GM06990 (cell line): ENCODE data around the gene CMTM5.

Experiments
- DNase-seq: peaks from one replicate; pipeline ENCODE4 v3.0.0-alpha.2; 2011; ENCODE audit not compliant: insufficient read length; ENCODE audit errors: extremely low read depth
- H3K27me3 ChIP-seq: replicated peaks from 2 replicates; pipeline ENCODE4 v1.6.0; 2011; ENCODE audit warnings: low read length; ENCODE audit not compliant: control insufficient read depth, insufficient read depth
- H3K36me3 ChIP-seq: 2 replicates; pipeline ENCODE4 v1.5.1; 2011; ENCODE audit warnings: low read length; ENCODE audit not compliant: control insufficient read depth, insufficient read depth
- H3K4me3 ChIP-seq: replicated peaks from 2 replicates; pipeline ENCODE4 v1.5.1; 2011; ENCODE audit warnings: low read depth, mild to moderate bottlenecking, control low read depth, low read length
- CTCF ChIP-seq: IDR thresholded peaks from 2 replicates; pipeline ENCODE4 v1.5.1; 2011; ENCODE audit warnings: low read length, control low read depth, mild to moderate bottlenecking, inconsistent platforms; ENCODE audit not compliant: insufficient read depth, poor library complexity, severe bottlenecking

The CMTM5 gene

GRCh38 chr14:23376482-23377197 lies at the start of gene CMTM5:
Gene CMTM5 (plus strand): TSS chr14:23377046. CDS start chr14:23377252, 206 bp downstream.
- no peak for DNase-seq
- TF ChIP-seq CTCF, result no peak
- no peaks in the 10 kb centered on the region; the same call in none of the 2 replicates for H3K27me3 ChIP-seq
- H3K36me3 ChIP-seq, result no peaks in the 10 kb centered on the region
- H3K4me3 ChIP-seq, result no peak within 1 kb of the TSS

- H3K36me3 ChIP-seq, result peaks cover 14% of the 10 kb centered on the region
- no peaks in the 10 kb centered on the region for H3K27me3 ChIP-seq
- peak; percentile 82 for TF ChIP-seq CTCF
- DNase-seq, result no peak
- H3K4me3 ChIP-seq, result no peak overlapping the region
Measured at GRCh38 chr14:23327947-23328744, 48.7 kb upstream of the CMTM5 start.

- Histone ChIP-seq H3K4me3 (no peak overlapping the region), H3K36me3 (no peaks in the 10 kb centered on the region), H3K27me3 (no peaks in the 10 kb centered on the region)
- no peak for TF ChIP-seq CTCF
- no peak for DNase-seq
Measured at GRCh38 chr14:23335623-23336022, 41.2 kb upstream of the CMTM5 start.

GRCh38 chr14:23339506-23340268 lies 37.2 kb upstream of the CMTM5 start:
- Histone ChIP-seq H3K36me3 (no peaks in the 10 kb centered on the region), H3K4me3 (no peak overlapping the region), H3K27me3 (no peaks in the 10 kb centered on the region)
- DNase-seq, result no peak
- no peak for TF ChIP-seq CTCF

- Histone ChIP-seq H3K36me3 (no peaks in the 10 kb centered on the region), H3K4me3 (no peak overlapping the region), H3K27me3 (no peaks in the 10 kb centered on the region; the same call in 1 of the 2 replicates)
- DNase-seq, result no peak
- TF ChIP-seq CTCF, result peak; percentile 11
Measured at GRCh38 chr14:23344481-23344880, 32.4 kb upstream of the CMTM5 start.
